Activated T-cell treated with anti-CD3 and anti-CD28 coated beads, Interleukin-2, amount 50 U/mL, for 1 hour (primary cell): ENCODE results near the gene SPOUT1.

Experiments used
- DNase-seq: peaks from one replicate; pipeline ENCODE4 v3.0.0-alpha.2; 2020

SPOUT1 gene

DNA sequence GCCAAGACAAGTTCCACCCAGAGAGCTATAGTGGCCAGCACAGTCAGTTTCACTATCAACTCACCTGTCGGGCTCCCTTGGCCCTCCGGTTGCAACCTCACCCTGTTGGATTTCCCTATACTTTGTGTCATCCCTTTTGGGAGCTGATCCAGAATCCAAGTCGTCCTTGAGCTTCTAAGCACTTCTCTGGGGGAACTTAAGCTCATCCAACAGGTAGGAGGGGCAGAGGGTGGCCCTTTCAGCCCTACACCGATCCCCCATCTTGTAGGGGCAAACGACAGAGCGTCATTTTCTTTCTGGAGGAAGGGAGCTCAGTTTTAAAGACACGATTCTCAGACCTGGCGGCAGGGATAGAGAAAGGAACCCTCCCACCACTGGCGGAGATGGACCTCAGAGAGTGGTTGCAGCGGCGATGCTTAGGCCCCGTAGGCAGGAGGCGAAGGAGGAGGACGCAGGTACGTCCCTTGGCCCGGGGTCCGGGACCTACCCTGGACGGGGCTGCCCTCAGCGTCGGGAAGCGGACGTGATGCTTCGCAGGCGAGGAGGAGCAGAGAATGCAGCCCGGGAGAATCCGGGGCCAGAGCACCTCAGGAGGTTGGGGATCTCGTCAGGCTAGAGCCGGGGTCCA is 58.4 kb downstream of the SPOUT1 start:
- no peak for DNase-seq

DNA sequence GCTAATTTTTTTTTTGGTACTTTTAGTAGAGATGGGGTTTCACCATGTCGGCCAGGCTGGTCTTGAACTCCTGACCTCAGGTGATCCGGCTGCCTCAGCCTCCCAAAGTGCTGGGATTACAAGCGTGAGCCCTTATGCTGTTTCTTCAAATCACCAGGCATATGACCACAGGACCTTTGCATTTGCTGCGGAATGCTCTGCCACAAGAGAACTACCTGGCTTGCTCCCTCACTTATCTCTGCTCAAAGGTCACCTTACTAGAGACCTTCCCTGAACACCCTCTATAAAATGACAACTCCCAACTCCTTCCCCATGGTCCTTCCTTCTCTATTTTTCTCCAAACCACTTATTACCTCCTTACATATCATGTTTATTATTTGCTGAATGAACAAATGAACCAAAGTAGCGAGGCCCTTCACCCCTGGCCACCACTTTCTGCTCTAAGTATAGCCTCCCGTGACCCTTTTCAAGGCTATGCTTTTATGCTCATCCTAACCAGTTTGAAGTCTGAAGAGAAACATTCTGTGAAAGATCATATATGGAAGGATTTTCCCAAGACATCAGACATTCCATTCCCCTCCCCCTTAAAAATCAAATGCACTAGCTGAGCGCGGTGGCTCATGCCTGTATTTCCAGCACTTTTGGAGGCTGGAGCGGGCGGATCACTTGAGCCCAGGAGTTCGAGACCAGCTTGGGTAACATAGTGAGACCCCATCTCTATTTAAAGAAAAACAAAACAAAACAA is 59.1 kb downstream of the SPOUT1 start:
- DNase-seq, result no peak
